Endothelial cell of umbilical vein (primary cell): ENCODE data around the gene UBE2C. TPM values are rescaled to one million over a fixed set of nuclear protein-coding genes. Genes with fewer than 3 reads are reported as not detected.

Experiments used
- BruUV-seq: library from RNA; stranded (reverse); fragments of 400-500 nt; replicated peaks from 2 replicates; lab custom pipeline; 2021; lab: Mats Ljungman, UMichigan
- CTCF ChIA-PET: fragments of 300-600, 350-600 bp; sonication (Branson Sonifier 250); formaldehyde crosslinking; loops from one replicate; lab custom pipeline; 2021; ENCODE audit warnings: antibody characterized with exemption, inconsistent platforms; lab: Charles Lee
- POLR2A ChIA-PET: fragments of 300-600, 350-600 bp; sonication (Branson Sonifier 250); formaldehyde crosslinking; loops from one replicate; lab custom pipeline; 2021; ENCODE audit warnings: antibody characterized with exemption, inconsistent platforms; lab: Charles Lee
- DNase-seq: peaks from one replicate; pipeline ENCODE4 v3.0.0-alpha.2; 2011; ENCODE audit warnings: low read depth, low spot score
- FAIRE-seq: peaks from 2 replicates; lab custom pipeline; 2011; peaks lifted over from hg19 to GRCh38; lab: Jason Lieb, UNC
- H2AFZ ChIP-seq: 2 replicates; pipeline ENCODE4 v1.6.0; 2012; ENCODE audit warnings: low read depth, low read length, control low read depth, inconsistent platforms
- H3K27ac ChIP-seq: 2 replicates; pipeline ENCODE4 v1.5.1; 2011; ENCODE audit warnings: low read depth, mild to moderate bottlenecking, control low read depth, low read length, moderate library complexity; ENCODE audit not compliant: insufficient read depth
- H3K27me3 ChIP-seq, 2 experiments: 2 replicates each; pipeline versions ENCODE4 v1.6.0 to v1.6.1; 2011; ENCODE audit warnings: low read length in 2 of 2, mixed read lengths in 1 of 2; ENCODE audit not compliant: control insufficient read depth in 2 of 2, insufficient read depth in 2 of 2
- H3K36me3 ChIP-seq, 2 experiments: 2 replicates in 1 of 2; 3 replicates in 1 of 2; pipeline ENCODE4 v1.5.1; 2011; ENCODE audit warnings: low read length in 2 of 2, mild to moderate bottlenecking in 1 of 2, moderate library complexity in 1 of 2; ENCODE audit not compliant: control insufficient read depth in 2 of 2, insufficient read depth in 2 of 2; ENCODE audit errors: extremely low read depth in 1 of 2
- H3K4me1 ChIP-seq: 3 replicates; pipeline ENCODE4 v1.5.1; 2011; ENCODE audit warnings: mild to moderate bottlenecking, low read length; ENCODE audit not compliant: control insufficient read depth, insufficient read depth; ENCODE audit errors: extremely low read depth
- H3K4me2 ChIP-seq: 2 replicates; pipeline ENCODE4 v1.6.1; 2011; ENCODE audit warnings: low read length, control low read depth, mixed read lengths; ENCODE audit not compliant: insufficient read depth
- H3K4me3 ChIP-seq, 3 experiments: fragments of 200-600 bp in 1 of 3; sonication (generic), shearing (Covaris generic) in 1 of 3; replicated peaks in 1 of 3; 2 replicates each; pipeline ENCODE4 v1.5.1; 2011 to 2016; ENCODE audit warnings: control low read depth in 3 of 3, low read length in 3 of 3, mild to moderate bottlenecking in 2 of 3, inconsistent platforms in 1 of 3, low read depth in 1 of 3, moderate library complexity in 1 of 3; ENCODE audit not compliant: insufficient read depth in 1 of 3
- H3K79me2 ChIP-seq: 2 replicates; pipeline ENCODE4 v1.6.0; 2012; ENCODE audit warnings: low read length, inconsistent platforms; ENCODE audit not compliant: control insufficient read depth, insufficient read depth
- H3K9ac ChIP-seq: replicated peaks from 2 replicates; pipeline ENCODE3; 2011; ENCODE audit warnings: low read length, control low read depth; ENCODE audit not compliant: insufficient read depth; ENCODE audit errors: extremely low read depth
- H3K9me1 ChIP-seq: replicated peaks from 3 replicates; pipeline ENCODE4 v1.6.0; 2011; ENCODE audit warnings: mild to moderate bottlenecking, low read length; ENCODE audit not compliant: control insufficient read depth, insufficient read depth; ENCODE audit errors: extremely low read depth
- H3K9me3 ChIP-seq: replicated peaks from 2 replicates; pipeline ENCODE4 v1.5.1; 2012; ENCODE audit warnings: low read length, inconsistent platforms; ENCODE audit not compliant: control insufficient read depth, insufficient read depth
- H4K20me1 ChIP-seq: replicated peaks from 2 replicates; pipeline ENCODE3; 2011; ENCODE audit warnings: mild to moderate bottlenecking, low read length; ENCODE audit not compliant: control insufficient read depth, insufficient read depth; ENCODE audit errors: extremely low read depth
- CTCF ChIP-seq, 2 donors: IDR thresholded peaks; 1 replicate in 1 of 2; 2 replicates in 1 of 2; pipeline ENCODE4 v1.5.1; 2011; ENCODE audit warnings: low read length in 2 of 2, mild to moderate bottlenecking in 2 of 2, moderate library complexity in 2 of 2, control low read depth in 1 of 2, inconsistent platforms in 1 of 2, low read depth in 1 of 2; ENCODE audit not compliant: insufficient read depth in 1 of 2; ENCODE audit errors: extremely low read depth in 1 of 2
- EZH2 ChIP-seq: IDR thresholded peaks from 2 replicates; pipeline ENCODE4 v1.6.1; 2012; ENCODE audit warnings: borderline replicate concordance, low read depth, mild to moderate bottlenecking, moderate library complexity, low read length, inconsistent platforms; ENCODE audit not compliant: severe bottlenecking
- FOS ChIP-seq: IDR thresholded peaks from 2 replicates; pipeline ENCODE4 v1.6.1; 2011; ENCODE audit warnings: mild to moderate bottlenecking, low read length, moderate library complexity, borderline replicate concordance; ENCODE audit not compliant: insufficient read depth
- GATA2 ChIP-seq: IDR thresholded peaks from 2 replicates; pipeline ENCODE4 v1.7.0; 2011; ENCODE audit warnings: low read depth, mild to moderate bottlenecking, moderate library complexity, mixed read lengths, low read length; ENCODE audit not compliant: insufficient read length, insufficient read depth
- JUN ChIP-seq: IDR thresholded peaks from 2 replicates; pipeline ENCODE4 v1.6.1; 2011; ENCODE audit warnings: borderline replicate concordance, low read depth; ENCODE audit not compliant: insufficient read length, insufficient read depth
- MAX ChIP-seq: IDR thresholded peaks from 2 replicates; pipeline ENCODE4 v1.6.1; 2011; ENCODE audit not compliant: insufficient read depth, insufficient read length
- MYC ChIP-seq: IDR thresholded peaks from one replicate; pipeline ENCODE4 v1.6.1; 2011; ENCODE audit warnings: mild to moderate bottlenecking, low read depth, low read length
- POLR2A ChIP-seq: IDR thresholded peaks from 2 replicates; pipeline ENCODE4 v1.6.1; 2012; ENCODE audit warnings: low read depth, mild to moderate bottlenecking, control low read depth, low read length
- POLR2AphosphoS5 ChIP-seq: IDR thresholded peaks from 2 replicates; pipeline ENCODE4 v1.6.1; 2012; ENCODE audit warnings: low read depth, mild to moderate bottlenecking, control low read depth, low read length, moderate library complexity; ENCODE audit not compliant: insufficient read depth
- dilution Hi-C: fragments of 300-500 bp; cut with MboI; formaldehyde crosslinking; loops from one replicate; pipeline ENCODE4 v1.15.0; 2019; ENCODE audit warnings: low sequenced_read_pairs; ENCODE audit not compliant: extremely low pct_ligation_motif_present
- intact Hi-C: fragments of 100-400 bp; cut with micrococcal nuclease; formaldehyde crosslinking; loops from one replicate; pipeline ENCODE4 v1.10.0; 2022
- polyA plus RNA-seq, 4 experiments: library from polyadenylated mRNA; depleted of rRNA in 3 of 4; stranded (reverse) in 3 of 4; unstranded in 1 of 4; fragments of >200 nt; gene quantifications; 2 replicates each; pipeline versions ENCODE4 v1.2.1 to v1.2.3, GENCODE V29; 2011 to 2012; ENCODE audit warnings: missing spikeins in 1 of 4
- total RNA-seq: library from RNA; stranded (reverse); gene quantifications from 2 replicates; pipeline ENCODE4 v1.2.3, GENCODE V29; 2021

The UBE2C gene
- total and polyA plus RNA-seq, 2 donors (not counting 3 experiments of a cell fraction or from before 2014, with no cell fraction given), result 129 to 130 TPM

- intact Hi-C loops, result no loop called here
- H3K4me2 ChIP-seq, result no peak overlapping the region
- BruUV-seq, result no TSS peak
- FAIRE-seq, result no peak
- no peaks in the 10 kb centered on the region for H3K27me3 ChIP-seq
- peaks cover 6% of the 10 kb centered on the region for H3K4me1 ChIP-seq
- no peak overlapping the region for H2AFZ ChIP-seq
- no peaks in the 10 kb centered on the region for H3K9me1 ChIP-seq
- no peak for DNase-seq
- CTCF ChIA-PET, result interaction anchor here (0.7 to 1.9 kb wide), 4 partner anchors 9 to 42 kb away, joined by 3 to 6 read pairs (median 4); no protein-coding TSS in a partner anchor
- H3K4me3 ChIP-seq, result no peak overlapping the region
- H3K79me2 ChIP-seq, result no peaks in the 10 kb centered on the region
- H3K27ac ChIP-seq, result no peak overlapping the region
- H3K36me3 ChIP-seq, result peaks cover 0 to 30% of the 10 kb centered on the region in 2 experiments
- POLR2A ChIA-PET, result no interaction called here
- no peaks in the 10 kb centered on the region for H3K9me3 ChIP-seq
- no peak for TF ChIP-seq EZH2
- TF ChIP-seq JUN, result no peak
- TF ChIP-seq POLR2A, result no peak
- no peak for TF ChIP-seq CTCF (IDR thresholded peaks at IDR 0.05; ENCODE audit: extremely low read depth in 1 of 2, insufficient read depth in 1 of 2, low read depth in 1 of 2, low read length in 2 of 2)
- no peak for TF ChIP-seq FOS
- TF ChIP-seq GATA2, result no peak
- no peak for TF ChIP-seq MYC
- no peak for TF ChIP-seq MAX
- TF ChIP-seq POLR2AphosphoS5, result no peak
- no peak overlapping the region for H3K9ac ChIP-seq
- dilution Hi-C loops, result no loop called here
- no peaks in the 10 kb centered on the region for H4K20me1 ChIP-seq
Observed at GRCh38 chr20:45840700-45841198, 28.3 kb downstream of the UBE2C start.
